HG02759 (cell line): ENCODE data around the gene FANCC.

Source experiments
- ATAC-seq: cut with Tn5 transposase; IDR thresholded peaks from one replicate; pipeline ENCODE4 v1.9.1; 2021; ENCODE audit warnings: mild to moderate bottlenecking, moderate library complexity; ENCODE audit not compliant: unreplicated experiment

FANCC gene

GRCh38 chr9:95155220-95155619, 162.3 kb downstream of the FANCC start:
- ATAC-seq, result no peak

DNA sequence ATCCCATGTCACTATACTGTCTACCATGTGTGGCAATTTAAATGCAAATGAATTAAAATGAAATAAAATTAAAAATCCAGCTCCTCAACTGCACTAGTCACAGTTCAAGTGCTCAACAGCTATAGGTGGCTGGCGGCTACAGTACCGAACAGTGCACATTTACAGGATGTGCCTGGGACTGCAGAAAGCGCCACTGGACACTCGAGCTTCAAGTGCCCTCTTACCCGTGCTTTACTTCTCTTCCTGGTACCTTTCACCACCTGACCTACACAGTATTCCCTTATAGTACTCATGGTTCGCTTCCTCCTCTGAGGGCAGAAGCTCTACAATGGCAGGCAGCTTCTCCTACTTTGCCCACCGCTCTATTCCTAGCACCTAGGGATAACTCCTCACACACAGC, 166.6 kb downstream of the FANCC start:
- no peak for ATAC-seq

- ATAC-seq, result no peak
These were observed 169.3 kb downstream of the FANCC start for GRCh38 chr9:95148208-95148520.

DNA sequence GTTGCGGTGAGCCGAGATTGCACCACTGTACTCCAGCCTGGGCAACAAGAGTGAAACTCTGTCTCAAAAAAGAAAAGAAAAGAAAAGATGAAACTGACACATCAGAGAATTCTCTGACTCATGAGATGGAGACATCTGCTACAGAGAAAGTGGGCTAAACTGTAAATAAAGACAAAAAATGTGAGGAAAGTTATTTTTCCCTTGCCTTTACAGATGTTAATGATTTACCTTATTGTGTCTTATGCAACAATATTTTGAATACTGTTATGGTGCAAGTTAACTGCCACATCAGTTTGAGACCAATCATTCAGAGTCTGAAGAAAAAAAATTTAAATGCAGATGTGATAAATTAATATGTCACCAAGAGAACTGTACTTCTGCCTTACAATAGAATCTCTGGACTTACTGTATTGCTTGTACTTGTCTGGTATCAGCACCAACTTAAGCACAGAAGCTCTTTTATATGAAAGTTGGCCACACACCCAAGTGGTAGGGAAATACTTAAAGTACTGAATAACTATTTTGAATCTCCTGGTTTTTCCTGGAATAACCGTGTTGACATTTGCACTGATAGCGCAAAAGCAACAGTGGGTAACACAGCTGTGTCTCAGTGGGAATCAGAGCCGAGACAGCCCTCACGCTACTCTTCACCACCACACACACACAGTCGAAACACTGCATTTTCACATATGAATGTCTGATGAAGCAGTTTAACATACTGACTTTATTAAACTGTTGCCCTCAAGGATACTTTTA, 169.9 kb downstream of the FANCC start:
- no peak for ATAC-seq

DNA sequence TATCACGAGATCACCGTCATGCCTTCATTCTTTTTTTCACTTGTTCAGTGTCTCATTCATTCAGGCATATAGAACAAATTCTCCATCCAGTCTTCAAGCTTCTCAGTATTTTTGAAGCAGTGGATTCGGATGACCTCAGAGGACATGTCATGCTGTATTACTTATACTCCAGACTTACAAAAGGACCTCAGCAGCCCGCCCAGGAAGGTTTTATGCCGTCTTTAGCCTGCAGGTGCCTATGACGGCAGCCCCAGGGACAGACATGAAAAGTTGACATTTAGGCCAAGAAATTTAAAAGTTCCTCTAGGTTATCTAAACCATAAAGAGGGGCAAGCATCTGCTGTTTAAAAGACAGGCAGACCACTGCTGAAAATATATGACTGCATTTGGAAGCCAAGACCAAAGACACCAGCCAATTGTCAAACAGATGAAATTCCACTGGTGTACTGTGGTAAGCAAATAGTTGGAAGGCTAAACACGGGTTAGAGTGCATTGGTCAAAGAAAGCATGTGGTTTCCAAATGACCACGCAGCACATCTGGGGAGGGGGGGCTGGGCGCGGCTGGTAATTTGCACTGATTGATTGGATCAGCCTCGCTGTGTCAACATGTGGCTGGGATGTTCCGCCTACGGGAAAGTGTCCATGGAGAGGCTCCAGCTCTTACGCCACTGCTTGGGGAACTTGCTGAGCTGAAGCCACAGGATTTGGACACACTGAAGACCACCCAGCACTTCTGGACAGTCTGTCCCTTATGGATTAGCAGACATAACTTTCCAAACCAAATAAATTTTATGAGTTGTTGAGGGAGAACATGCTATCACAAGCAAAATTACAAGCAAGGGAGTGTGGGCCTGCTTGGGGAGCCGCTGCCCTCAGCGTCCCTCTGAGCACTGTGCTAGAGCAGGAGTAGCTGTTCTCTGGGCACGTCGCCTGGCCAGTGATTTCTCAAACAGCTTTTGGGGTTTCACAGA, 173.6 kb downstream of the FANCC start:
- ATAC-seq, result no peak

GRCh38 chr9:95142728-95143127, 174.8 kb downstream of the FANCC start:
- ATAC-seq, result no peak

DNA sequence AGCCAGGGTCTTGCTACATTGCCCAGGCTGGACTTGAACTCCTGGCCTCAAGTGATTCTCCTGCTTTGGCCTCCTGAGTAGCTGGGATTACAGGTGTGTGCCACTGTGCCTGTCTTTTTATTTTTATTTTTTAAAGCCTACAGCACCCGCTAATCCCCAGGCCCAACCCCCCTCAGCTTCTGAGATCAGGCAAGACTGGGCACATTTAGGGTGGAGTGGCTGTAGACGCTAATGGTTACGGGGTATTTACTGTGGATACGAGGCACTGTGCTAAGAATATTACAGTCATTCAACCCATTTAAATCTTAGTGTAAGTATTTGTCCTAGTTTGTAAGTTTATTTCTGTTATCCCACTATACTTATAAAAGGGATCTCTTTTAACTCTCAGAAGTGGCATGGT, 175.2 kb downstream of the FANCC start:
- ATAC-seq, result no peak

DNA sequence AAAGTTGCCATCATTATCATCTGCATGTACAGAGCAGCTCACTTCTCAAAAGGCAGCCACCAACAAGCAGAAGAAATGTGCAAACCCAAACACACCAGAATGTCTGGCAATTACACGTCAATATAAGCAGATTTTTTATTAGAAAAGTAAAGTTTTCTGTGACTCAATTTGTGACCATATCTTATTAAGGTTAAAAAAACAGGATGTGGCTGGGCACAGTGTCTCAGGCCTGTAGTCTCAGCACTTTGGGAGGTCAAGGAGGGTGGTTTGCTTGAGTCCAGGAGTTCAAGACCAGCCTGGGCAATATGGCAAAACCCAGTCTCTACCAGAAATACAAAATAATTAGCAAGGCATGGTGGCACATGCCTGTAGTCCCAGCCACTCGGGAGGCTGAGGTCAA, 176.7 kb downstream of the FANCC start:
- ATAC-seq, result no peak

GRCh38 chr9:95139126-95139525, 178.4 kb downstream of the FANCC start:
- ATAC-seq, result no peak

DNA sequence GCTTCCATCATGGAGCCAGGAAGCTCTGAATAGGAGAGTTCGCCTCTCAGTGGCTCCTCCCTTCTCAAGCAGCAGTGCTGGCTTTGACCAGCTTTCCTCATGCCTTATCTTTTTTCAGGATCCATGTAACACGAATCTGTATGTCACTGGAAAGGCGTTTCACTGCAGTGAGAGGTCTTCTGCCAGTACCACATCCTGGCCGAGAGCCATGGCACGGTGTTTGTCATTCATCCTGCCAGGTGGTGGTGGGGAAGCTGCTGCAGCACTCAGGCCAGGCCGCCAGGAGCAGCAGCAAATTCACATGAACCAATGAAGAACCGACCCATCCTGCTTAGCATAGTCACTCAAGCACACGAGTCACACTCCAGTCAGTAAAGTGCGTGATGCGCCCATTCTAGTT, 179.0 kb downstream of the FANCC start:
- ATAC-seq, result no peak

DNA sequence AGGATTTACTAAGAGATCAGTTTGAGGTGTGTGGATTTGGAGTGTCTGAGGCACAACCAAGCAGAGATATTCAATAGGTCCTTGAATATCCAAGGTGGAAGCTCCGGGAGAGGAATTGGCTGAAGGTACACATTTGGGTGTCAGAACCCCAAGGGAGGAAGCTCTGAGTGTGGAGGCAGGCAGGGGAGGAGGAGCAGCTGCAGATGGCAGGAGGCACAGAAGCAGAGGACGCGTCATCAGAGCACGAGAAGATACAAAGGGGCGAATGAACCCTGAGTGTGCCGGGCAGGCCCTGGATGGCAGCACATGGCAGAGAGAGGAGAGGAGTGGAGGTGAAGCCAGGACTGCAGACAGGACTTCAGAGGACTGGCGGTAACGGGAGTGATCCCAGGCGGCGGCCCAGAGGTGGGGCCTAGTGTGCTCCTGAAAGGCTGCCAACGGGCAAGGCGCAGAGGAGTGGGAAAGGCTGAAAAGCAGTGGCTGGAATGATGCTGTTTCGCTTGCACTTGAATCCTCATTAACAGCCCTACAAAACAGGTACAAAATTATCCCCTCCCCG, 179.8 kb downstream of the FANCC start:
- no peak for ATAC-seq

GRCh38 chr9:95135756-95136155, 181.8 kb downstream of the FANCC start:
- no peak for ATAC-seq

GRCh38 chr9:95134457-95134881, 183.0 kb downstream of the FANCC start:
- no peak for ATAC-seq

- no peak for ATAC-seq
These were observed 184.2 kb downstream of the FANCC start for GRCh38 chr9:95133325-95133705.

GRCh38 chr9:95132366-95133324, 184.9 kb downstream of the FANCC start:
- ATAC-seq, result no peak

GRCh38 chr9:95131023-95131943, 186.2 kb downstream of the FANCC start:
- no peak for ATAC-seq

GRCh38 chr9:95130484-95130883, 187.0 kb downstream of the FANCC start:
- ATAC-seq, result no peak

- no peak for ATAC-seq
These were observed 187.8 kb downstream of the FANCC start for GRCh38 chr9:95129476-95130291.

GRCh38 chr9:95128177-95128524, 189.4 kb downstream of the FANCC start:
- no peak for ATAC-seq
